HTR-8/SVneo (cell line): ENCODE results near the gene ZNF511.
A peak's percentile ranks its signal among the peaks of the same experiment; 100 is the strongest.
"Not testable (repeated sequence)": the region's sequence is repeated elsewhere in the genome, so short reads cannot be mapped to it uniquely, and the experiment has no call there.

Experiments used
- DNase-seq: peaks from one replicate; pipeline ENCODE4 v3.0.0; 2011; ENCODE audit warnings: low spot score, mixed read lengths; ENCODE audit not compliant: insufficient read length
- FAIRE-seq: peaks from 2 replicates; lab custom pipeline; 2011; peaks lifted over from hg19 to GRCh38; lab: Jason Lieb, UNC

ZNF511 gene, protein sequence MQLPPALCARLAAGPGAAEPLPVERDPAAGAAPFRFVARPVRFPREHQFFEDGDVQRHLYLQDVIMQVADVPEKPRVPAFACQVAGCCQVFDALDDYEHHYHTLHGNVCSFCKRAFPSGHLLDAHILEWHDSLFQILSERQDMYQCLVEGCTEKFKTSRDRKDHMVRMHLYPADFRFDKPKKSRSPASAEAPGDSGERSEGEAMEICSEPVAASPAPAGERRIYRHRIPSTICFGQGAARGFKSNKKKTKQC

GRCh38 chr10:133308421-133309099 is at the start of gene ZNF511, which contains the start of gene TUBGCP2:
TSS of gene ZNF511 (plus strand) at chr10:133308914. CDS start at chr10:133308944, 30 bp downstream.
TSS of gene TUBGCP2 (minus strand) at chr10:133308872. CDS start at chr10:133302941, 5,931 bp downstream.
- FAIRE-seq (peak; percentile 94), DNase-seq (peak; percentile 71)

DNA sequence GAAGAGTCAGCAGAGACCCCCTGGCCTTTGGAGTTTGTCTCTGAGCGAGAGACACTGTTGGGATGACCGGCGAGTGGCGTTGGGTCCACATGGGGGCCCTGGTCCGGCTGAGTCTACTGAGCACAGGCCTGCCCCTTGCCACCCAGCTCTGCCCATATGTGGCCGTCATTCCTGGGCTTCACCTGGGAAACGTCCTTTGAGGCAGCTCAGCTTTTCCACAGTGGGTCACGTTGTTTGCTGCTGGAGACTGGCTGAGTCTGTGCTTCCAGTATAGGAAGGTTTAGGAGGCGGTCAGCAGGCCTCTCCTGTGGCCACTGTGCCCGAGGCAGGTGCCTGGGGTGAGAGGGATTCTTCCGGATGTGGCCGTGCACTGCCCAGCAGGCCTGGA is 49.1 kb upstream of the ZNF511 start:
- FAIRE-seq (no peak), DNase-seq (no peak)

DNA sequence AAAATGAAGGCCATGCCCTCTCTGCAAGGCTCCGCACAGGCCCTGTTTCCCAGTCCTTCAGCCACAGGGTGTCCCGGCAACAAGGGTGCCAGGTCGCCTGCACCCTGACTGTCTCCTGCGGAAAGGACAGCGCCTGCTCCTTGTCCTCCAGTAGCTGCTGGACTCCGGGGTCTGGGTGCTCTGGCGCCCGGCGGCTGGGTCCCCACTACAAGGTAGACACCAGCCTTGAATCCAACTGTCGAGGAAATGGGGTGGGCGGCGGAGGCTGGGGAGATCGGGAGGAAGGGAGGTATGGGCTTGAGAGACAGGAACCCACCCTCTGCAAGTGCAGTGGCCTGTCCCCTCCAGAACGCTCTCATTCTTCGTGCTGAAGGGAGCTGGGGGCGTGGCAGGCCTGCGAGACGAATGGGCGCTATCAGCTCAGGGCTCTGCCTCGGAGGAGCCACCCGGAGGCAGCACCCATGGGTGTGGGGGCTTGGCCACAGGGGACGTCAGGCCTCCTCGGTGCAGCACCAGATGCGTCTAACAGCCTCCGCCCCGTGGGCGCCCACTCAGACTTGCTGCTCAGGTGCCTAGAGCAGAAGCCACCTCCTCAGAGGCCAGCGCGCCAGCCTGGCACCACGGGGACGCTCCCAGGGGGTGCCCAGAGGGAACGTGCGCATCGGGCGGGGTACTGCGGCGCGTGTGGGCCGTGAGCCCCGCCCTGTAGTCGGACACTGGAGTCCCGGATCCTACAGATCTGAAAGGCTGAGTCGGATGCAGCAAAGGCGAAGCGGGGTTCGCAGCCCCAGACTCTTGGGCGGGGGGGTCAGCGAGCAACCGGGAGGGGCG is 47.6 kb upstream of the ZNF511 start:
- DNase-seq (no peak), FAIRE-seq (no peak)

- peak; percentile 48 for DNase-seq
- FAIRE-seq, result no peak
Observed at GRCh38 chr10:133261726-133262325, 46.9 kb upstream of the ZNF511 start.

GRCh38 chr10:133262696-133263095 is 46.0 kb upstream of the ZNF511 start:
- FAIRE-seq, result no peak
- DNase-seq, result no peak

DNA sequence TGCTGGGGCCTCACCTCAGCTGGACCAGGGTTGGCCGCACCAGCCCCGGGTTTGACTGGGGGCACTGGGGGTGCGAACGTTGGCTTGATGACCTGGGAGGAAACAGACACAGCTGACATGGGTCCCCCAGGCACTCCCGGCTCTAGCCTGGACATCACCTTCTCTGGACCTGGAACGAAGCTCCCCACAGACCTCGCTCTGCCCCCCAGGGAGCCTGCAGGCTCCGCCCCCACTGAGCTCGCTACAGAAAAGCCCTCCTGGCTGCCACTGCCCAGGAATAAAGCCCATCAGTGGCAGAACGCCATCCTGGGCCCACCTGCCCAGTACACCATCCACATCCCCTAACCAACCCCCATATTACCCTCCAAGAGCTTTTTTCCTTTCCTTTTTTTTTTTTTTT is 45.0 kb upstream of the ZNF511 start:
- FAIRE-seq (no peak), DNase-seq (no peak)

DNA sequence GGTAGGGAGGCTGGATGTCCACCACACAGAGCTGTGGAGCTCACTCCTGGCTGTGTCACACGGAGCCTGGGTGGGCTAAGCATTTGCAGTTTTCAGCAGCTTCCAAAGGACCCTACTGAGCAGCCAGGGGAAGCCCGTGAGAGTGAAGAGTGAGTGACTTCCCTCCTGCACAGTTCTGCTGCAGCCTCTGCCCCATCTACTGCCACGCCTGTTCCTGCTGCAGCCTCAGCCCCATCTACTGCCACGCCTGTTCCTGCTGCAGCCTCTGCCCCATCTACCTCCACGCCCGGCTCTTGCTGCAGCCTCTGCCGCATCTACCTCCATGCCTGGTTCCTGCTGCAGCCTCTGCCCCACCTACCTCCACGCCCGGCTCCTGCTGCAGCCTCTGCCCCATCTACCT is 44.3 kb upstream of the ZNF511 start:
- no peak for FAIRE-seq
- no peak for DNase-seq

- not testable (repeated sequence) for DNase-seq, FAIRE-seq
Observed at GRCh38 chr10:133265052-133265451, 43.7 kb upstream of the ZNF511 start.

- DNase-seq (no peak), FAIRE-seq (no peak)
Observed at GRCh38 chr10:133266056-133266795, 42.5 kb upstream of the ZNF511 start.

GRCh38 chr10:133267293-133267692 is 41.4 kb upstream of the ZNF511 start:
- no peak for FAIRE-seq
- DNase-seq, result no peak

GRCh38 chr10:133267829-133268228 is 40.9 kb upstream of the ZNF511 start:
- FAIRE-seq (no peak), DNase-seq (no peak)

- FAIRE-seq, result no peak
Observed at GRCh38 chr10:133268532-133268931, 40.2 kb upstream of the ZNF511 start.

GRCh38 chr10:133269367-133269766 is 39.3 kb upstream of the ZNF511 start:
- FAIRE-seq, result no peak
- no peak for DNase-seq

More at GRCh38 chr10:133268532-133268931, 40.2 kb upstream of the ZNF511 start:
- no peak for DNase-seq

DNA sequence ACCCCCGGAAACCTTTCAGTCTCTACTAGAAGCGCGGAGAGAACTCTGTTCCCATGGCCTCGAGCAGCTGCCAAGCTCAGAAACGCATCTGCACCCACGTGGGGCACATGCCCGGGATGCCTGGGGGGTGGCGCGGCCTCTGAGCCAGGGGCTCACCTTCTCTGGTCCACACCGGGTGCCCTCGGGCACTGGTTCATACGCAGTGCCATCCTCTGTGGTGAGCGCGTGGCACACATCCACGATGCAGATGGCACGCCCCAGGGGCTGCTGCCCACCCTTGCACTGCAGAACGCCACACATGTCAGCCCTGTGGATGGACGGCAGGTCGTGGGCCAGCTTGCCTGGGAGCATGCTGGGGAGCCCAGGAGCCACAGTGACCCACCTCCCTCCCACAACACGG is 38.5 kb upstream of the ZNF511 start:
- FAIRE-seq, result no peak
- DNase-seq, result no peak

DNA sequence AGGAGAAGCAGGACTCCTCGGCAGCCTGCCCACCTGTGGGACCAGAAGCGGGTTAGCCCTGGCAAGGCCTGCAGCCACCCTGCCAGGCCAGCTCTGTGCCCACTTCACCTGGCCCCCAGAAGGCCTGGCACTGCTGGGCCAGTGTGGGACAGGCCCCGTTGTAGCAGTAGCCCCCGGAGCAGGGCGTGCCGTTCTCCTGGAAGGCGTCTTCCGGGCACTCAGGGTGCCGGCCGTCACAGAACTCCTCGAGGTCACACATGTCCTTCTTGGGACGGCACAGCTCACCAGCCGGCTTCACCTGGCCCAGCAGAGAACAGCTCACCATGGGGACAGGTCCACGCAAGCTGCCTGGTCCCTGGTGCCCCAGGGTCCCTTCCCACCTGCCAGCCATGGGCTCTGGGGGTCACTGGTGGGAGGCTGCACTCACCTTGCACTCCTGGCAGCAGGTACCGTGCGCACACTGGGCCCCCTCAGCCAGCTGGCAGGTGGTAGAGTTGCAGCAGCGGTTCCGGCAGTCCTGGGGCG is 37.9 kb upstream of the ZNF511 start:
- DNase-seq (no peak), FAIRE-seq (no peak)

- no peak for FAIRE-seq
- no peak for DNase-seq
Observed at GRCh38 chr10:133271521-133272300, 37.0 kb upstream of the ZNF511 start.

GRCh38 chr10:133272301-133272963 is 36.3 kb upstream of the ZNF511 start:
- FAIRE-seq (no peak), DNase-seq (no peak)

GRCh38 chr10:133272964-133273420 is 35.7 kb upstream of the ZNF511 start:
- no peak for DNase-seq
- no peak for FAIRE-seq
